Spinal cord (tissue), 10 donors: ENCODE measurements around the gene RAP1GAP2. TPM values are rescaled to one million over a fixed set of nuclear protein-coding genes. Genes with fewer than 3 reads are reported as not detected.

ENCODE experiments used
- DNase-seq, 6 donors: peaks; one replicate each; pipeline versions ENCODE4 v3.0.0 to v3.0.0-alpha.2; 2013 to 2015; ENCODE audit warnings: low spot score in 6 of 6, low read depth in 4 of 6
- H3K27ac ChIP-seq: one replicate; pipeline ENCODE4 v1.5.1; 2013; ENCODE audit warnings: low read depth, low read length, control low read depth
- H3K27me3 ChIP-seq: one replicate; pipeline ENCODE4 v1.6.1; 2013; ENCODE audit warnings: low read length; ENCODE audit not compliant: control insufficient read depth, insufficient read depth
- H3K36me3 ChIP-seq: one replicate; pipeline ENCODE4 v1.6.1; 2013; ENCODE audit warnings: low read length; ENCODE audit not compliant: control insufficient read depth, insufficient read depth
- H3K4me1 ChIP-seq: one replicate; pipeline ENCODE4 v1.6.1; 2013; ENCODE audit warnings: low read length; ENCODE audit not compliant: control insufficient read depth, insufficient read depth
- H3K4me3 ChIP-seq: one replicate; pipeline ENCODE4 v1.5.1; 2013; ENCODE audit warnings: low read depth, low read length, control low read depth
- H3K9me3 ChIP-seq: one replicate; pipeline ENCODE4 v1.6.1; 2013; ENCODE audit warnings: low read length; ENCODE audit not compliant: control insufficient read depth, insufficient read depth
- WGBS: methylation state at CpG from one replicate; pipeline ENCODE4 v1.1.5; 2013; ENCODE audit warnings: missing lambda C conversion rate; ENCODE audit not compliant: insufficient coverage; 5-methylcytosine and 5-hydroxymethylcytosine counted together
- polyA plus RNA-seq, 2 donors: library from polyadenylated mRNA; unstranded; fragments of 120-200 nt; gene quantifications; one replicate each; pipeline ENCODE4 v1.2.1, GENCODE V29; 2013; ENCODE audit not compliant: insufficient read length in 2 of 2
- total RNA-seq, 2 donors: library from RNA; depleted of rRNA in 1 of 2; stranded (reverse); fragments of 120-200 nt in 1 of 2; fragments of >200 nt in 1 of 2; gene quantifications; one replicate each; pipeline versions ENCODE4 v1.2.3 to v1.2.4, GENCODE V29; 2013 to 2014
- donor health status: healthy.

RAP1GAP2 gene
- total and polyA plus RNA-seq, 4 donors: 7.4 to 22.0 (median 16.1) TPM

GRCh38 chr17:2952174-2952845, 156.1 kb downstream of the RAP1GAP2 start:
- peaks cover 3% of the 10 kb centered on the region for H3K4me1 ChIP-seq
- no peaks in the 10 kb centered on the region for H3K27me3 ChIP-seq
- no peaks in the 10 kb centered on the region for H3K9me3 ChIP-seq
- H3K36me3 ChIP-seq: no peaks in the 10 kb centered on the region
- no peak overlapping the region for H3K4me3 ChIP-seq
- DNase-seq: no peak
- no peak overlapping the region for H3K27ac ChIP-seq
- WGBS: 70% methylated on average over 6 of the region's 8 CpGs

GRCh38 chr17:2954898-2955445, 158.7 kb downstream of the RAP1GAP2 start:
- no peak for DNase-seq
- Histone ChIP-seq H3K36me3 (no peaks in the 10 kb centered on the region), H3K27ac (no peak overlapping the region), H3K4me1 (peaks cover 7% of the 10 kb centered on the region), H3K9me3 (no peaks in the 10 kb centered on the region), H3K27me3 (no peaks in the 10 kb centered on the region), H3K4me3 (no peak overlapping the region)
- 75% methylated on average over 7 of the region's 8 CpGs for WGBS

DNA sequence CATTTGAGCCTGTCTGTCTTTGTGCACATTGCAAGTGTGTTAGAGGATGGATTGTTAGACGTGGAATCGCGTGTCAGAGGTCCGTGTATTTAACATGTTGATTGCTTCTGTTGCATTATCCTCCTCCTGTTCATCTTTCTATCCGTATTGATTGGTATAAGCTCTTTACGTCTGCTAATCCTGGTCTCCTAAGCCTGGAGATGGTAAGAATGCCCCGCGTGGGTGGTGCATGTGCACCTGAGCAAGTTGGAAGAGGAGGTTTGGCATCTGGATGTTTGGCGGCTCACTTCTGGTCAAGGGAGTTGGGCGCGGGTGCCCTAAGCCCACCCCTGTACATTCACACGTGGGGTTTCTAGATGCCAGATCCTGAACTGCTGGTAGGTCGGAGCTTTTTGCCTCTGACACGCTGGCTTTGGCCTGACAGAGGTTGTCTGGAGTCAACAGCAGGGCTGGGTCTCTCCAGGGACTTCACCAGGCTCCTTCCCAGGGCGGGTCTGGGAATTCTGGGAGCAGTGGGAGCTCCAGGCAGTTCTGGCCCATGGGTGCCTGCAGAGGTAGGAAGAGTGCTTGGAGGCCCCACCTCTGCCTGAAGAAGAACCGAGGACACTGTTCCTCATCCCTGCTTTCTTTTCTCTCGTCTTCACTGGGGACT, 159.8 kb downstream of the RAP1GAP2 start:
- Histone ChIP-seq H3K27ac (no peak overlapping the region), H3K4me3 (no peak overlapping the region), H3K27me3 (no peaks in the 10 kb centered on the region), H3K36me3 (no peaks in the 10 kb centered on the region), H3K4me1 (peaks cover 12% of the 10 kb centered on the region), H3K9me3 (no peaks in the 10 kb centered on the region)
- DNase-seq: no peak
- 89% methylated on average over 14 of the region's 17 CpGs for WGBS

GRCh38 chr17:2957631-2958286, 161.5 kb downstream of the RAP1GAP2 start:
- Histone ChIP-seq H3K9me3 (no peaks in the 10 kb centered on the region), H3K36me3 (peaks cover 3% of the 10 kb centered on the region), H3K4me1 (peaks cover 12% of the 10 kb centered on the region), H3K4me3 (no peak overlapping the region), H3K27me3 (no peaks in the 10 kb centered on the region), H3K27ac (no peak overlapping the region)
- WGBS: 75% methylated on average over 10 of the region's 12 CpGs
- no peak for DNase-seq

- H3K27ac ChIP-seq: no peak overlapping the region
- 94% methylated on average over 2 of the region's 10 CpGs for WGBS
- H3K4me3 ChIP-seq: no peak overlapping the region
Measured at GRCh38 chr17:2958706-2959222, 162.5 kb downstream of the RAP1GAP2 start.

DNA sequence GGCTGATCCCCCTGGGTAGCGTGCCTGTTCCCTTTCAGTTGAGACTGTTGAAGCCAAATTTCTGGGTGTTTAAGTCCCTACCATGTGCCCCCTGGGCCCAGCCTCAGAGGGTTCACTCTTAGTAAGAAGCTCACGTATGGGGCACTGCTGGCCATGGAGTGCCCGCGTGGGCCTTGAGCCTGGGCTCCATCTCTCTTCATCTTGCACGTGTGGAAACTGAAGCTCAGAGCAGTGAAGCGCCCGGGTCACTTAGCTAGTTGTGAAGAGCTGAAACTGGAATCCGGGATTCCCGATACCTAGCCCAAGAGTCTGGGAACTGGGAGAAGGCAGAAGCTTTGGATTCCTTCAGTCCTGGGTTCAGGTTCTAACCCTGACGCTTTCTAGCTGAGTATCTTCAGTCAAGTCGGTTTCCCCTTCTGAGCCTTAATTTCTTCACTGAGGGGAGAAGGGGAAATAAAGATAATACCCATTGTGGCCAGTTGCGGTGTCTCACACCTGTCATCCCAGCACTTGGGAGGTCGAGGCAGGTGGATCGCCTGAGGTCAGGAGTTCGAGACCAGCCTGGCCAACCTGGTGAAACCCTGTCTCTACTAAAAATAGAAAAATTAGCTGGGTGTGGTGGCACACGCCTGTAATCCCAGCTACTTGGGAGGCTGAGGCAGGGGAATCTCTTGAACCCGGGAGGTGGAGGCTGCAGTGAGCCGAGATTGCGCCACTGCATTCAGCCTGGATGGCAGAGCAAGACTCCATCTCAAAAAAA, 163.3 kb downstream of the RAP1GAP2 start:
- Histone ChIP-seq H3K4me3 (no peak overlapping the region), H3K36me3 (peaks cover 14% of the 10 kb centered on the region), H3K4me1 (peaks cover 12% of the 10 kb centered on the region), H3K27ac (no peak overlapping the region), H3K9me3 (no peaks in the 10 kb centered on the region), H3K27me3 (no peaks in the 10 kb centered on the region)
- WGBS: 97% methylated on average over 16 of the region's 19 CpGs
- no peak for DNase-seq

More at GRCh38 chr17:2958706-2959222, 162.5 kb downstream of the RAP1GAP2 start:
- H3K9me3 ChIP-seq: no peaks in the 10 kb centered on the region
- peaks cover 11% of the 10 kb centered on the region for H3K36me3 ChIP-seq
- peaks cover 12% of the 10 kb centered on the region for H3K4me1 ChIP-seq
- no peaks in the 10 kb centered on the region for H3K27me3 ChIP-seq
- DNase-seq: no peak

DNA sequence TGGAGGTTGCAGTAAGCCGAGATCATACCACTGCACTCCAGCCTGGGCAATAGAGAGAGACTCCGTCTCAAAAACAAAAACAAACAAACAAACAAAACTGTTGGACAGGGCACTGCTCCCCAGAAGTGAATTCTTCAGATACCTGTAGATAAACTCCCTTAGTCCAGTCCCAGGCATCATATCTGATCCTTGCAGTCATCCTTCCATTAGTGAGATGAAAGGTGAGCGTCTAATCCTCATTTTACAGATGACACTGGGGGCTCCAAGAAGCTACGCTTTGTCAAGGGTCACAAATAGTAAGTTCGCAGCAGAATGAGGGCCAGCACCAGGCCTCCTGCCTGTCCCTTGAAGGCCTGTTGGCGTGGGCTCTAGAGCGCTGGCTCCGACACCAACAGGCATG, 165.2 kb downstream of the RAP1GAP2 start:
- H3K27me3 ChIP-seq: no peaks in the 10 kb centered on the region
- H3K36me3 ChIP-seq: peaks cover 14% of the 10 kb centered on the region
- H3K4me1 ChIP-seq: peaks cover 17% of the 10 kb centered on the region
- H3K9me3 ChIP-seq: no peaks in the 10 kb centered on the region
- no peak overlapping the region for H3K27ac ChIP-seq
- 100% methylated on average over 2 of the region's 8 CpGs for WGBS
- no peak overlapping the region for H3K4me3 ChIP-seq
- no peak for DNase-seq

DNA sequence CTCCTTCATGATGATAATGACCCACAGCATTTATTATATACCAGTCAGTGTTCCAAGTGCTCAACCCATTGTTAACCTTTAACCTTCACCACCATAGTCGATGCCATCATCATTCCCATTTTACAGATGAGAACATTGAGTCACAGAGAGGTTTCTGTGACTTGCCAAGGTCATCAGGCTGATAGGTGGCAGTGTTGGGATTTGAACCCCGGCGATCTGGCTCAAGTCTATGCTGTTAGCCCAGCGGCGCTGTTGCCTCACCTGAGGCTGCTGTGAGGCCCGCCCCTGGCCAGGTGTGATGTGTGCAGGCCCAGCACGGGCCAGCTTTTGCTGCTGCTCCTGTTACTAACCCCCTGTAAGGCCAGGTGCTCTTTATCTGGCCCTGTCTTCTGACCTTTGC, 166.0 kb downstream of the RAP1GAP2 start:
- H3K4me1 ChIP-seq: peaks cover 14% of the 10 kb centered on the region
- 98% methylated on average over 6 of the region's 7 CpGs for WGBS
- peaks cover 14% of the 10 kb centered on the region for H3K36me3 ChIP-seq
- DNase-seq: no peak
- no peaks in the 10 kb centered on the region for H3K27me3 ChIP-seq
- no peak overlapping the region for H3K4me3 ChIP-seq
- no peak overlapping the region for H3K27ac ChIP-seq
- no peaks in the 10 kb centered on the region for H3K9me3 ChIP-seq

GRCh38 chr17:2962729-2963128, 166.5 kb downstream of the RAP1GAP2 start:
- H3K36me3 ChIP-seq: peaks cover 14% of the 10 kb centered on the region
- no peak overlapping the region for H3K4me3 ChIP-seq
- H3K27me3 ChIP-seq: no peaks in the 10 kb centered on the region
- H3K9me3 ChIP-seq: no peaks in the 10 kb centered on the region
- peaks cover 14% of the 10 kb centered on the region for H3K4me1 ChIP-seq
- H3K27ac ChIP-seq: no peak overlapping the region
- 84% methylated on average over 14 of the region's 14 CpGs for WGBS
- DNase-seq: no peak
